ENCODE results near the gene MEF2C. TPM values are rescaled to one million over a fixed set of nuclear protein-coding genes. Genes with fewer than 3 reads are reported as not detected.

Gene MEF2C
- total RNA-seq, 2 donors from 2014 or later: 7.3 to 26.9 TPM

- no peak for DNase-seq
- intact Hi-C loops (cut with DNase I): no loop called here
- Histone ChIP-seq H3K9me3 (no peaks in the 10 kb centered on the region), H3K27ac (no peak overlapping the region), H3K36me3 (no peaks in the 10 kb centered on the region), H3K9ac (ENCODE audit: low read depth in 2 of 2, low read length in 2 of 2) (no peak overlapping the region), H3K4me1 (no peaks in the 10 kb centered on the region), H3K4me3 (no peak overlapping the region), H3K27me3 (peaks cover 79% of the 10 kb centered on the region)
- no peak for TF ChIP-seq CTCF (IDR thresholded peaks at IDR 0.05)
Observed at GRCh38 chr5:88670461-88670860, 212.5 kb downstream of the MEF2C start.

GRCh38 chr5:88669371-88670050 lies 213.5 kb downstream of the MEF2C start:
- Histone ChIP-seq H3K36me3 (no peaks in the 10 kb centered on the region), H3K9ac (ENCODE audit: low read depth in 2 of 2, low read length in 2 of 2) (no peak overlapping the region), H3K4me3 (no peak overlapping the region), H3K4me1 (no peaks in the 10 kb centered on the region), H3K9me3 (no peaks in the 10 kb centered on the region), H3K27ac (no peak overlapping the region), H3K27me3 (peaks cover 80% of the 10 kb centered on the region)
- no peak for DNase-seq
- TF ChIP-seq CTCF (IDR thresholded peaks at IDR 0.05): no peak
- intact Hi-C loops (cut with DNase I): no loop called here

GRCh38 chr5:88667496-88668201 lies 215.3 kb downstream of the MEF2C start:
- no peak for DNase-seq
- no peak overlapping the region for H3K27ac ChIP-seq
- H3K4me1 ChIP-seq: no peaks in the 10 kb centered on the region
- H3K27me3 ChIP-seq: peaks cover 64% of the 10 kb centered on the region
- intact Hi-C loops (cut with DNase I): no loop called here
- no peak overlapping the region for H3K9ac ChIP-seq (ENCODE audit: low read depth in 2 of 2, low read length in 2 of 2)
- H3K9me3 ChIP-seq: no peaks in the 10 kb centered on the region
- H3K4me3 ChIP-seq: no peak overlapping the region
- H3K36me3 ChIP-seq: no peaks in the 10 kb centered on the region
- TF ChIP-seq CTCF (IDR thresholded peaks at IDR 0.05): no peak
